ENCODE measurements around the gene ZNF142. TPM values are rescaled to one million over a fixed set of nuclear protein-coding genes. Genes with fewer than 3 reads are reported as not detected.

The ZNF142 gene
- polyA plus RNA-seq, 3 donors: 0.72 to 15.6 (median 3.3) TPM

DNA sequence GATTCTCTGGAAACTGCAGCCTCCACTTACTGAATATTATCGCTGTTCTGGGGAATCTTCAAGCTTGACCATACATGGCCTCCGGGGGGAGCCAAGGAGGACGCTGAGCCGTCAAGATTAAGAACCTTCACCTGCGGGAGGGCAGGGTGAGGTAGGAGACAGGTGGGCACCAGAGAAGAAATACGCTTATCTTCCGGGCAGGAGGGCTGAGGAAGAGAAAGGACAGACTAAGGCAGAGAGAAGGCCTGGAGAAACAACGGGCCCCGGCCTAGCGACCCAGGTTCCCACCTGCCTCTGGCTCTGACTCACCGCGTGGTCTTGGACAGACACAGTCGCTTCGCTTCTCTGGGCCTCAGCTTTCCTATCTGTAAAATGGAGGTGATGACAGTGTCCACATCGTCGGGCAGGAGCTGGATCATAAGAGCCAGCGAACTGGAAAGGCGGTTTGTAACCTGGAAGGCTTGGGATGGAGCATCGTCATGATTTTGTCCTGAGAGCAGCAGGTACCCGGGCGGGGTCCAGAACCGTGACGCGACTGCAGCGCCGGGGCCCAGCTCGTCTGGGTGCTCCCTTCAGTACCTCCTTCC lies 659 bp downstream of the ZNF142 start:
- Mint-ChIP-seq H3K4me3 (peak overlapping the region; percentile 98 to 99), H3K4me1 (peaks cover 23% of the 10 kb centered on the region), H3K27me3 (ENCODE audit: low read depth in 3 of 3) (no peaks in the 10 kb centered on the region), H3K27ac (peak overlapping the region; percentile 73 to 91 (median 82)), H3K9me3 (no peaks in the 10 kb centered on the region), H3K36me3 (peaks cover 51 to 60% of the 10 kb centered on the region in 2 donors)
- Histone ChIP-seq H3K27ac (ENCODE audit: low read depth in 1 of 2, low read length in 2 of 2) (peak overlapping the region; percentile 6 to 66), H2AFZ (ENCODE audit: insufficient read depth, low read depth, low read length, poor library complexity, severe bottlenecking) (peak overlapping the region; percentile 92), H3K4me1 (ENCODE audit: control insufficient read depth in 1 of 2, insufficient read depth in 2 of 2, low read length in 2 of 2) (peaks cover 15 to 19% of the 10 kb centered on the region in 2 donors), H3K9me3 (replicated peaks in 1 of 2; ENCODE audit: control insufficient read depth in 1 of 2, insufficient read depth in 1 of 2, low read length in 2 of 2) (no peaks in the 10 kb centered on the region), H3K9ac (ENCODE audit: insufficient read depth, low read length, poor library complexity, severe bottlenecking) (peak overlapping the region; percentile 63), H3K4me3 (replicated peaks in 1 of 3; ENCODE audit: low read depth in 2 of 3, low read length in 3 of 3) (peak overlapping the region; percentile 46 to 88 (median 87)), H3K36me3 (replicated peaks in 1 of 2; ENCODE audit: control insufficient read depth in 1 of 2, insufficient read depth in 2 of 2, low read length in 2 of 2) (peaks cover 43 to 66% of the 10 kb centered on the region in 2 donors), H3K79me2 (ENCODE audit: insufficient read depth, low read length) (peaks cover 25% of the 10 kb centered on the region), H4K20me1 (ENCODE audit: insufficient read depth, low read length) (no peaks in the 10 kb centered on the region), H3K4me2 (replicated peaks; ENCODE audit: extremely low read depth, low read length, poor library complexity, severe bottlenecking) (peak overlapping the region; percentile 87), H3K27me3 (ENCODE audit: control insufficient read depth in 2 of 2, insufficient read depth in 2 of 2, low read length in 2 of 2) (no peaks in the 10 kb centered on the region)
- intact Hi-C loops (cut with micrococcal nuclease): no loop called here
- peak in 2 of 3 donors; percentile 15 to 27 for DNase-seq
- WGBS (ENCODE audit: insufficient coverage): 1% methylated on average over 24 of the region's 27 CpGs
- TF ChIP-seq, protein P1, sequence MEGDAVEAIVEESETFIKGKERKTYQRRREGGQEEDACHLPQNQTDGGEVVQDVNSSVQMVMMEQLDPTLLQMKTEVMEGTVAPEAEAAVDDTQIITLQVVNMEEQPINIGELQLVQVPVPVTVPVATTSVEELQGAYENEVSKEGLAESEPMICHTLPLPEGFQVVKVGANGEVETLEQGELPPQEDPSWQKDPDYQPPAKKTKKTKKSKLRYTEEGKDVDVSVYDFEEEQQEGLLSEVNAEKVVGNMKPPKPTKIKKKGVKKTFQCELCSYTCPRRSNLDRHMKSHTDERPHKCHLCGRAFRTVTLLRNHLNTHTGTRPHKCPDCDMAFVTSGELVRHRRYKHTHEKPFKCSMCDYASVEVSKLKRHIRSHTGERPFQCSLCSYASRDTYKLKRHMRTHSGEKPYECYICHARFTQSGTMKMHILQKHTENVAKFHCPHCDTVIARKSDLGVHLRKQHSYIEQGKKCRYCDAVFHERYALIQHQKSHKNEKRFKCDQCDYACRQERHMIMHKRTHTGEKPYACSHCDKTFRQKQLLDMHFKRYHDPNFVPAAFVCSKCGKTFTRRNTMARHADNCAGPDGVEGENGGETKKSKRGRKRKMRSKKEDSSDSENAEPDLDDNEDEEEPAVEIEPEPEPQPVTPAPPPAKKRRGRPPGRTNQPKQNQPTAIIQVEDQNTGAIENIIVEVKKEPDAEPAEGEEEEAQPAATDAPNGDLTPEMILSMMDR (IDR thresholded peaks at IDR 0.05): peak; percentile 59

DNA sequence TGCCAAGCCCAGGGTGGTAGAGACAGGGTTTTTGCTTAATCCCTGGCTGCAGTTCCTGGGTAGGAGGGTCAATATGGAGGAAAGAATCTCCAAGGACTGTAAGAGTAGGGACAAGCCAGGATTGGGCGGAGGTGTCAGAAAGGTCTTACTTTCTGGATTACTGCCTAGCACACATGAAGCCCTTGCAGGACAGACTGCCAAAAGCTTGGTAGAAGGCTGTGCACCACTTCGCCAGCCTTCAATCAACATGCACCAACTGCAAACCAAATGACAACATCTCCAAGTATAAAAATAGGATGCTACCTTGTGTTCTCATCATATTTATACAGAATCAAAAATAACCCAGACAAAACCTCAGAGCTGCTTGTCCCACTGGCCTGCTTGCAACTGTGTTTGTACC lies 3.7 kb downstream of the ZNF142 start:
- Histone ChIP-seq H3K36me3 (replicated peaks in 1 of 2; ENCODE audit: control insufficient read depth in 1 of 2, insufficient read depth in 2 of 2, low read length in 2 of 2) (peaks cover 49 to 72% of the 10 kb centered on the region in 2 donors), H3K4me3 (replicated peaks in 1 of 3; ENCODE audit: low read depth in 2 of 3, low read length in 3 of 3) (no peak overlapping the region), H2AFZ (ENCODE audit: insufficient read depth, low read depth, low read length, poor library complexity, severe bottlenecking) (no peak overlapping the region), H3K79me2 (ENCODE audit: insufficient read depth, low read length) (peaks cover 25% of the 10 kb centered on the region), H3K4me1 (ENCODE audit: control insufficient read depth in 1 of 2, insufficient read depth in 2 of 2, low read length in 2 of 2) (peaks cover 15 to 19% of the 10 kb centered on the region in 2 donors), H3K9ac (ENCODE audit: insufficient read depth, low read length, poor library complexity, severe bottlenecking) (no peak overlapping the region), H3K4me2 (replicated peaks; ENCODE audit: extremely low read depth, low read length, poor library complexity, severe bottlenecking) (no peak overlapping the region), H3K27ac (ENCODE audit: low read depth in 1 of 2, low read length in 2 of 2) (no peak overlapping the region), H3K27me3 (ENCODE audit: control insufficient read depth in 2 of 2, insufficient read depth in 2 of 2, low read length in 2 of 2) (no peaks in the 10 kb centered on the region), H3K9me3 (replicated peaks in 1 of 2; ENCODE audit: control insufficient read depth in 1 of 2, insufficient read depth in 1 of 2, low read length in 2 of 2) (no peaks in the 10 kb centered on the region), H4K20me1 (ENCODE audit: insufficient read depth, low read length) (no peaks in the 10 kb centered on the region)
- intact Hi-C loops (cut with micrococcal nuclease): no loop called here
- TF ChIP-seq, protein P1 (IDR thresholded peaks at IDR 0.05): no peak
- DNase-seq: no peak
- Mint-ChIP-seq H3K27me3 (ENCODE audit: low read depth in 3 of 3) (no peaks in the 10 kb centered on the region), H3K4me1 (peaks cover 23% of the 10 kb centered on the region), H3K9me3 (no peaks in the 10 kb centered on the region), H3K36me3 (peaks cover 57 to 67% of the 10 kb centered on the region in 2 donors), H3K4me3 (no peak overlapping the region), H3K27ac (peak overlapping the region in 1 of 7 donors; percentile 15)
- 100% methylated on average over 1 of the region's 2 CpGs for WGBS (ENCODE audit: insufficient coverage)
